SKM-1 treated with dmso at 0.1 percent for 144 hours (cell line): ENCODE results near the gene ZNF318.
"Not testable (repeated sequence)": the region's sequence is repeated elsewhere in the genome, so short reads cannot be mapped to it uniquely, and the experiment has no call there.

Experiments used
- DNase-seq: peaks from one replicate; lab custom pipeline; 2025; ENCODE audit not compliant: unreplicated experiment; lab: John Stamatoyannopoulos, UW

The ZNF318 gene, protein sequence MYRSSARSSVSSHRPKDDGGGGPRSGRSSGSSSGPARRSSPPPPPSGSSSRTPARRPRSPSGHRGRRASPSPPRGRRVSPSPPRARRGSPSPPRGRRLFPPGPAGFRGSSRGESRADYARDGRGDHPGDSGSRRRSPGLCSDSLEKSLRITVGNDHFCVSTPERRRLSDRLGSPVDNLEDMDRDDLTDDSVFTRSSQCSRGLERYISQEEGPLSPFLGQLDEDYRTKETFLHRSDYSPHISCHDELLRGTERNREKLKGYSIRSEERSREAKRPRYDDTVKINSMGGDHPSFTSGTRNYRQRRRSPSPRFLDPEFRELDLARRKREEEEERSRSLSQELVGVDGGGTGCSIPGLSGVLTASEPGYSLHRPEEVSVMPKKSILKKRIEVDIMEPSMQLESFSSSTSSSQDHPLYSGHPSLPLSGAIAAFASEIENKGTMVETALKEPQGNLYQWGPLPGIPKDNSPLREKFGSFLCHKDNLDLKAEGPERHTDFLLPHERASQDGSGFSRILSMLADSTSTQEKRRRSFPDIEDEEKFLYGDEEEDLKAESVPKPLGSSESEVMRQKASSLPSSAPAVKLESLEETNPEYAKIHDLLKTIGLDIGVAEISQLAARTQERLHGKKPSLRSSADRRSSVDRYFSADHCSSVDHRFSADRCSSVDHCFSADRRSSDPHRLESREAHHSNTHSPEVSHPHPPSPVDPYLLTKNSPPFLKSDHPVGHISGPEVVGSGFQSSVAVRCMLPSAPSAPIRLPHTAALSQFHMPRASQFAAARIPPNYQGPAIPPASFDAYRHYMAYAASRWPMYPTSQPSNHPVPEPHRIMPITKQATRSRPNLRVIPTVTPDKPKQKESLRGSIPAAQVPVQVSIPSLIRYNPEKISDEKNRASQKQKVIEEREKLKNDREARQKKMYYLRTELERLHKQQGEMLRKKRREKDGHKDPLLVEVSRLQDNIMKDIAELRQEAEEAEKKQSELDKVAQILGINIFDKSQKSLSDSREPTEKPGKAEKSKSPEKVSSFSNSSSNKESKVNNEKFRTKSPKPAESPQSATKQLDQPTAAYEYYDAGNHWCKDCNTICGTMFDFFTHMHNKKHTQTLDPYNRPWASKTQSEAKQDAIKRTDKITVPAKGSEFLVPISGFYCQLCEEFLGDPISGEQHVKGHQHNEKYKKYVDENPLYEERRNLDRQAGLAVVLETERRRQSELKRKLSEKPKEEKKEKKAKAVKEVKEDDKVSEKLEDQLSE (N-terminal part only)

DNA sequence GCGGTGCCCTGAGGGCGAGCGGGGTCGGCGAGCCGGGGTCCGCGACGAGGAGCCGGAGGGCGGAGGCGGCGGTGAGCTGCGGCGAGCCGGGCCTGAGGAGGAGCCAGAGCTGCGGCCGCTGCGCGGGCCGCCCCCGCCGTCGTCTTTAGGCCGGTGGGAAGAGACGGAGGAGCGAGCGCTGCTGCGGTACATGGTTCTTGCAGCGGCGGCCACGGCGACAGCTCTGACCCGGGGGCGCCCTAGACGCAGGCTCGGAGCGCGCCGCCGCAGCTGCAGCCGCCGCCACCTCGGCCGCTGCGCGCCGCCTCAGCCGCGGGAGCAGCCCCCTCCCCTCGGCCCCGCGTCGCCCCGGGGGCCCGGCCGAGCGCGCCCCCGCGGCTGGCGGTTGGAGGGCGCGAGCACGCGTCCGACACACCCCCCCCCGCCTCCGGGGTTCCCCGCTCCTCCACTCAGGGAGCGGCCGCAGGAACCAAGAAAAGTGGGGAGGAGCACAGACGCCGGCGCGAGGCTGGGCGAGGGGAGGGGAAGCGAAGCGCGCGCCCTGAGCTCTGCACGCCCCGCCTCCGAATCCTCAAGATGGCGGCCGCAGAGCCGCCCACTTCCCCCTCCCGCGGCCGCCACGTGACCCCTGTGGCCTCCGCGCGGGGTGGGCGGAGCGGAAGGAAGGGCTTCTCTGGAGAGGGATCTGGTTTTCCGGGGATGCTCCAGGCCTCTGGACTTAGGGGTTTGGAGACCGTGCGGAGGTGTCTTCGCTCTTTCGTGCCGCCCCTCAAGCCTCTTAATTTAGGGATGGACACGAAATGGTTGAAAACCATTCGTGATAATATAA, at the start of gene ZNF318:
Gene ZNF318 (minus strand): TSS at position 474 of the 829 bp plus-strand sequence. CDS start 282 bp downstream, at position 192.
- peak; percentile 97 for DNase-seq

GRCh38 chr6:43416935-43417334, 47.5 kb upstream of the ZNF318 start:
- no peak for DNase-seq

DNA sequence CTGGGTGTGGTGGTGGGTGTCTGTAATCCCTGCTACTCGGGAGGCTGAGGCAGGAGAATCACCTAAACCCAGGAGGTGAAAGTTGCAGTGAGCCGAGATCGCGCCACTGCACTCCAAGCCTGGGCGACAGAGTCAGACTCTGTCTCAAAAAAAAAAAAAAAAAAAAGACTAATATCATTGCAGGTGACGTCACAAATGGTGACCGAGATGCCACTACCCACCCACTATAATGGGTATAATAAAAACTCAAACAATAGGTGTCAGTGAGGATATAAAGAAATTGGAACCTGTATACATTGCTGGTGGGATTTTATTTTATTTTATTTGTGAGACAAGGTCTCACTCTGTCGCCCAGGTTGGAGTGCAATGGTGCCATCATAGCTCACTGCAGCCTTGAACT, 45.8 kb upstream of the ZNF318 start:
- DNase-seq, result not testable (repeated sequence)

DNA sequence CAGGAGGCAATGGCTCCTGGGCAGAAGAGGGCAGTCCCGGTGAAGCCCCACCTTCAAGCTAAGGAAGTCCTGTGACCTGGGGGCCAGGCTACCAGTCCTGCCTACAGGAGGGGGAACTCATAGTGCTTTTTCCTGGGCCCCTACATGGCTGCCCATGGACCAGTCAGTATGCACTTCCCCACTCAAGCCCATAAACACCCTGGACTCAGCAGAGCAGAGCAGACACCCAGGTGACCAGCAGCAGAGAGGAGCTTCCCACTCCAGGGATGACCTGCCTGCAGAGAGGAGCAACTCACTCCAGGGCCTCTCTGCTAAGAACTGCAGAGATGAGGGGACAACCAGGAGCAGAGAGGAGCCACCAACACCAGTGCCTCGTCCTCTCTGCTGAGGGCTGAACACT, 43.6 kb upstream of the ZNF318 start:
- DNase-seq, result no peak

GRCh38 chr6:43412541-43412940, 43.1 kb upstream of the ZNF318 start:
- no peak for DNase-seq

DNA sequence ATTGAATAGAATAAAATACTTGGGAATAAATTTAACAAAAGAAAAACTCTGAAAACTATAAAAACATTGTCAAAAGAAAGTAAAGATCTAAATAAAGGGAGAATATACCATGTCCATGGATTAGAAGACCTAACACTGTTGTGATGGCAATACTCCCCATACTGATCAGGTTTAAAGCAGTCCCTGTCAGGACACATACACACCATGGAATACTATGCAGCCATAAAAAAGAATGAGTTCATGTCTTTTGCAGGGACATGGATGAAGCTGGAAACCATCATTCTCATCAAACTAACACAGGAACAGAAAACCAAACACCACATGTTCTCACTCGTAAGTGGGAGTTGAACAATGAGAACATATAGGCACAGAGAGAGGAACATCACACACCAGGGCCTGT, 41.3 kb upstream of the ZNF318 start:
- DNase-seq, result not testable (repeated sequence)

- no peak for DNase-seq
Observed at GRCh38 chr6:43408259-43408658, 38.8 kb upstream of the ZNF318 start.

DNA sequence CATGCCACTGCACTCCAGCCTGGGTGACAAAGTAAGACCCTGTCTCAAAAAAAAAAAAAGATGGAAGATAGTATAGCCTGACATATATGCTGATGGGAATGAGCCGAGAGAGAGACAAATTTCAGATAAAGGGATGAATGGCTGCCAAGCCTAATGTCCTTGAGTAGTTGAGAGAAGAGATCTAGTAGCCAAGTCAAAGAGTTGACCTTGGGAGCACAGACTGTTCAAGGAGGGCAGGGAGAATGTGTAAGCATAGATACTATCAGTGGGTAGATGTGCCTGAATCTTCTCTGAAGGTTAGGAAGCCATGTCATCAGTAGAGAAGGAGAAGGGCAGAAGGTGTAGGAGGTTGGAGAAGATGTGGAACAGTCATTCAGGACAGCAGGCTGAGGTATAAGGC, 37.8 kb upstream of the ZNF318 start:
- DNase-seq, result no peak

- DNase-seq, result no peak
Observed at GRCh38 chr6:43405354-43405753, 35.9 kb upstream of the ZNF318 start.

DNA sequence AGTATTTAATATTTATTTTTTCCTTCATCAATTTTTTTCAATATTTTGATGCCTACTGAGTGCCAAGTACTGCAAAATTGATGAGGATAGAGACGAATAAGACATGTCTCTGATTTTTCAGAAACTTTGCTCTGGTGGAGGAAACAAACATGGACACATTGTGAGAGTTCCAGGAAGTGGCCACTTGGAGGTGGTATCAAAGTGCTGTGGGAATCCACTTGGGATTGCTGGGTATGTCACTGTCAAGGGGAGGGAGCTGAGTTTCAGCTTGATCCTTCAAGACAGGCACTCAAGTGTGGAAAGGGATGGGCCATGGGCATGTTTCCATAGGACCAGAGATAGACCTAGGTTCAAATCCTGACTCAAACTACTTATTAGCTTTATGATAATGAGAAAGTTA, 33.4 kb upstream of the ZNF318 start:
- DNase-seq, result no peak

DNA sequence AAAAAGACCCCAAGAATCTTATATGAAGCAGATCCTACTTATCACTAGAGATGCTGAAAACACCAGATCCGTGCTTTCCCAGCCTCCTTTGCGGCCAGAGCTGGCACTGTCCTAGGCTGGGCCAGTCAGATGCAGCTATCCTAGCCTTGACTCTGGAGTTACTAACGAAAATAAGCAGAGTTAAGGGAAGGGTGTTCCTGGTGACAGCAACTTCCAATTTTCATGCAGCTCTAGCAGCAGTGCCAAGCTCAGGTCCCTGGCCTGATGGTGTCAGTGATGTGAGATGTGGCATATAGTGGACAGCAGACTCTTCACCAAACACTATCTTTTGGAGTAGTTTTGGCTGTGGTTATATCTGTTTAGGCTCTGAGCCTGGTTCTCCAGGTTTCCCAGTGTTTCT, 32.3 kb upstream of the ZNF318 start:
- DNase-seq, result no peak

GRCh38 chr6:43399932-43400487, 30.6 kb upstream of the ZNF318 start:
- DNase-seq, result no peak

- DNase-seq, result no peak
Observed at GRCh38 chr6:43396408-43397149, 27.1 kb upstream of the ZNF318 start.

DNA sequence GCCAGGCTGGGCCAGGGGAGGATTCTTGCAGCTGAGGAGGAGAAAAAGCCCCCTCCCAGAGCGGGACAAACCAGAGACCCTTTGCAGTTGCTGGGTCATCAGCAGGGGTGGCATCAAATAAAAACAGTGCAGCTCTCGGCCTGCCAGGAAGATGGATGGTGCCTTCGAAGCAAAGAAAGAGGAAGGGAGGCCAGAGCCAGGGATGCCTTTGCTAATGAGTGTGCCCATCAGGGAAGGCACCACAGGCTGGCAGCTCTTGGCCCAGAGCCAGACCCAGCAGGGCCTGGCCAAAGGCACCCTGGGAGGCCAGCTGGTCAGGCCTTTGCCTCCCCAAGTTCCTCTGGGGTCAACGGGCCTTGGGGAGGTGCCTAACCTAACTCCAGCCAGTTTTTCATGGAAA, 26.3 kb upstream of the ZNF318 start:
- DNase-seq, result no peak

- no peak for DNase-seq
Observed at GRCh38 chr6:43394982-43395381, 25.5 kb upstream of the ZNF318 start.

DNA sequence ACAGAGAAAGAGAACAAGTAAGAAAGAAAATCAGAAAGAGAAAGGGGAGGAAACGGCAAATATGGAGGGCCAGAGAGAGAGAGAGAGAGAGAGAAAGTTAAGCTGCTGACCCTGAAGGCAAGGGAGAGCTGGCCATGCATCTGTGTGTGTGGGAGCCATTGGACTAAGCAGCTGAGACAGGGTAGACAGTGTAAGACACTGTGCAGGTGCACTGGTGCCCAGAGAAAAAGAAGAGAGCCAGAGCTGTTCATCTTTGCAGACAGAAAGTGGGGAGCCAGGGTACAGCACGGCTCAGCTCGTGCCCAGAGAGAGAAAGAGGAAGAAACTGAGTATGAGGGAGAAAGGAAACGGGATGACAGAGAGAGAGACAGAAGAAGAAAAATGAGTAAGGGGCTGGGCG, 24.2 kb upstream of the ZNF318 start:
- no peak for DNase-seq

DNA sequence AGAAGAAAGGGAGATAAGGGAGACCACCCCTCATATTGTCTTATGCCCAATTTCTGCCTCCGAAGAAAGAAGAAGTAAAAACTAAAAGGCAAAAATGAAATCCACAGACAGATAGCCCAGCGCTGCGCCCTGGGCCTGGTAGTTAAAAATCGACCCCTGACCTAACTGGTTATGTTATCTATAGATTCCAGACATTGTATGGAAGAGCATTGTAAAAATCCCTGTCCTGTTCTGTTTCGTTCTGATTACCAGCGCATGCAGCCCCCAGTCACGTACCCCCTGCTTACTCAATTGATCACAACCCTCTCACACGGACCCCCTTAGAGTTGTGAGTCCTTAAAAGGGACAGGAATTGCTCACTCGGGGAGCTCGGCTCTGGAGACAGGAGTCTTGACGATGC, 23.7 kb upstream of the ZNF318 start:
- DNase-seq, result not testable (repeated sequence)

DNA sequence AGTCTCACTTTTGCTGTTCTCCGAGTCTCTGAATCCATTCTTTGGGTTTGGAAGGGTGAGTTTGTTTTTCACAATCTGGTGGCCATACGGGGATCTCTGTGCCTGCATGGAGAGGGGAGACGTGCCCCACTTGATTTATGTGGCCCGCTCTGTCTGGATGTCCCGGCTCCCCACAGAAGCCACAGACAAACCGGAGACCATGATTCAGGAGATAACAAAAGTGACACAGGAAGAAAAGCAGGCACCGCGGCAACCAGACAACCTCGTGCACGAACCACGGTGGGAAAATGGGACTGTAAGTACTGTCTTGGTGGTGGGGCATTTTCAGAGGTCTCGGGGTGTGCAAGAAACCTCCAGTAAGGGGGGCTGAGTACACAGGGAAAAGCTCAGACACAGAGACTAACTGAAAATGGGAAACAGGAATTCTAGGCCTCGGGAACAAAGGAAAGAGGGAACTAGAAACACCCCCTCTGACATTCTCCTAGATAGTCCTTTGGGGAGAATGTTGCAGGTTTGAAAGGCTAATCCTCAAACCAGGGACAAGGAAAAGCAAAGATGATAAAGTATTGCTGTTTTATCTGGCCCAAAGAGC, 22.1 kb upstream of the ZNF318 start:
- DNase-seq, result no peak
